GM21526 (cell line): ENCODE results near the gene TMEM74B.
"Not testable (repeated sequence)": the region's sequence is repeated elsewhere in the genome, so short reads cannot be mapped to it uniquely, and the experiment has no call there.

Experiments used
- ATAC-seq: cut with Tn5 transposase; IDR thresholded peaks from one replicate; pipeline ENCODE4 v1.9.1; 2021; ENCODE audit warnings: moderate library complexity; ENCODE audit not compliant: unreplicated experiment, low FRiP score

TMEM74B gene

DNA sequence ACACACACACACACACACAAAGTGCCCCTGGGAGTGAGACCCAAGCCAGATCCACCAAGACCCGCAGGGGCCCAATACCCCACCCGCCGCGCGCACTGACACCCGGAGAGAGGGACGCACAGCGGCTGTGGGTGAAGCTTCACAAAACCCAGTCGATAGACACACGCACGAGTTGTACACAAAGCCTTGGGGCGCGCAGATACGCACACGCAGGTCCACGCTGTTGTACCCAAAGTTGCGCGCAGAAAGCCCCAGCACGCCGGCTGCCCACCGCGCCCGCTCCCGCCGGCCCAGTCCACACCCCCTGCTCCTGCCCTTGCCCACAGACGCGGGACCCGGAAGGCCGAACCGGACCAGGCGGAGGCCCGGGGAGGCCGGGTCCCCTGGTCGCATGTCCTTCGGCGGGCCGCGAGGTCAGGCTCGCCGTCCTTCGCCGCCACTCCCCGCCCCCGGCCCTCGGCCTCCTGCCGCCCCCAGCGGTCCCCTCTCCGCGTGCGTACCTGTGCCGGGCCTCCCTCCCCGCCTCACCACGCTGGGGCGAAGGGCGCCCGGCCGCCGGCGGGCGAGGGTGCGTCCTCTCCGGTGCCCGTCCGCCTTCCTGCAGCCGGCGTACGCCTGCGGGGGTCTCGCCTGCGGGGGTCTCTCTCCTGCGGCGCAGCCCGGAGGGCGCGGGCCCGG lies at the start of gene TMEM74B:
Gene TMEM74B, minus strand, starts transcription at position 344 of the 678 bp plus-strand sequence. CDS start 1,180 bp downstream, outside the sequence.
- no peak for ATAC-seq

DNA sequence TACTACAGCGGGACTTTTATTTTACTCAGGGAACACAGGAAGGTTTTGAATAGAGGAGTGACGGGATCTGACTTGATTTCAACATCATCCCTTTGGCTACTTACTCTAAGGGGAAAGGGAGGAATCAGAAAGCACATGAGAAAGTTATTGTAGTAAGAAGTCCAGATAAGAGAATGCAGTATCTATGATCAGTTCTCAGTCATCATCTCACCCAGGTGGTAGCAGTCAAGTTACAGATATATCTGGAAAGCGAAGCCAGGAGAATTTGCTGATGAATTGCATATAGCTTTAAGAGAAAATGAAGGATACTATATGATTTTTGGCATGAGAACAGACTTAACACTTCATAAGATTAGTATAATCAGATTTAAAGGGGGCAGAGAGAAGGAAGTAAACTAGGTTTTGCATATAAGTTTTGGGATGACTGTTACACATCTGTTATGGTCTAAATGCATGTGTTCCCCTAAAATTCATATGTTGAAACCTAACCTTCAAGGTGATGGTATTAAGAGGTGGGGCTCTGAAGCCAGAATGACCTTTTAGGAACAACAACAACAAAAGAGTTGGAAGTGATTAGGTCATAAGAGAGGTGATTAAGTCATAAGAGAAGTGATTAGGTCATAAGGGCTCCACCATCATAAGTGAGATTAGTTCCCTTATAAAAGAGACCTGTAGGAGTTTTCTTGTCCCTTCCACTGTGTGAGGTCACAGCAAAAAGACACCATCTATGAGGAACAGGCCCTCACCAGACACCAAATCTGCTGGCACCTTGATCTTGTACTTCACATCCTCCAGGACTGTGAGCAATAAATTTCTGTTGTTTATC lies 47.7 kb upstream of the TMEM74B start:
- ATAC-seq: no peak

DNA sequence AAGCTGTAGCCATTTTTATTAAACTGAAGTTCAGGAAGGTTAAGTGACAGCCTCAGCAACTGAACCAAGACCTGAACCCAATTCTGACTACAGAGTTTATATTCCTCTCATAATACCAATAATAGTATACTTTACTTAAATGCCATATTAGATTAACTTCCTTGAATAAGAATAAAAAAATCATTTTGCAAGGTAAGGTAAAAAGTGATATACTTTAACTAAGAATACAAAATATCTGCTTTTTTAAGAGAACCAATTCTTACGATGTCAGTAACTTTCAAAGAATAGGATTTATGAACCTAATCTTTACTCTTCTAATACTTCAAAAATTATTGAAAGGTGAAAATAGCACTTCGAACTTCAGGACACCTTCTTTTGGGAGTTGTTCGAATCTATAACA lies 44.8 kb upstream of the TMEM74B start:
- no peak for ATAC-seq

DNA sequence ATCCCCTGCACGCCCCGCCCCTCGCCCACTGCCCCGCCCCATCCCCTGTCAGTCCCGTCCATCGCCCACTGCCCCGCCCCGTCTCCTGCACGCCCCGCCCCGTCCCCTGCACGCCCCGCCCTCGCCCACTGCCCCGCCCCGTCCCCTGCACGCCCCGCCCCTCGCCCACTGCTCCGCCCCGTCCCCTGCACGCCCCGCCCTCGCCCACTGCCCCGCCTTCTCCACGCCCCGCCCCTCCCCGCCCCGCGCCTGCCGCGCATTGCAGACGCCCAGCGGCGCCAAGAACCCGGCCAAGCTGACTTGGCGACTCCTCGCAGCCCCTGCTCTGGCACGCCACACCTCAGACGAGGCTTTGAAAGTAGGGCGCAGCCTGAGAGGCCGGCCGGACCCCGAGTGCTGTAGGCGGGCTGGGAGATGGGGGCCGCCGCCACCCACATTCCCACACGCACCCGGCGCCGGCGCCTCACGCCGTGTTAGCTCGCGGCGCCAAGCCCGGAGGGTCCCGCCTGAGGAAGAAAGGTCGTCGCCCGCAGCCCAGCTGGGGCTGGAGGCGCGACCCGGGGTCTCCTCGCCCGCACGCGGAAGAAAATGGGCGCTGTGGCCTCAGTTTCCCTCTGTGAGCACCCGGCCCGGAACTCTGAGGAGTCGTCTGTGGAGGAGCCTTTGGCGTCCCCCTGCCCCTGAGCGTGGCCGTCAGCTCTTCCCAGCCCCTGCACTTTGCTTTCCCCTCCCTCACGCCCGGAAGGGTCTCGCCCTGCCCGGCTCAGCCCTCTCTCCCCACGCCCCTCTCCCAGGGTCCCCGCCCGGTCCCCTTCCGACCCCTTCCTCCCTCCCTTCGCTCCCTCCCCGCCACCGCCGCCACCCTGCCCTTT lies 41.2 kb upstream of the TMEM74B start, which contains the start of gene RAD21L1:
Gene RAD21L1, plus strand, starts transcription at position 262 of the 872 bp plus-strand sequence. CDS start 2,410 bp downstream, outside the sequence.
- ATAC-seq: no peak

DNA sequence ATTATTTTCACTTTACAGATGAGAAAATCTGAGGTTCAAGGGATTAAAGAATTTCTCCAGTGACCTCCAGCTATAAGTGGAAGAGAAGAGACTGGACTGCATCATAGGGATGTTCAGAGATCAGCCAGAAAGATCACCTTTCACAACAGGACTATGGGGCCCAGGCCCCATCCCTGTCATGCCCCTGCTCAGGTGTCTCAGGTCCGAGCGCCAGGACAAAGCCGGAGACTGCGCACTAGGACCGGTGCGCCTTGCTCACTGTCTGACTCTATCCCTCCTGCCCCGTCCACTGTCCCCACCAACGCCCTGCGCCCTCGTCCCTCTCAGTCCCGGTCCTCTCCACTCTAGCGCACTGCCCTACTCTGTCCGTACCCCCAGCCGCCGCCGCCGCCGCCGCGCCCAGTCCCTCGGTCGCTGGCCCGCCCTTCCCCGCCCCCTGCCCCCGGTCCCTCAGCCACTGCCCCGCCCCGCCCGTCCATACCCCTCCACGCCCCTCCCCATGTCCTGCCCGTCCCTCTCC lies 40.5 kb upstream of the TMEM74B start:
- no peak for ATAC-seq

DNA sequence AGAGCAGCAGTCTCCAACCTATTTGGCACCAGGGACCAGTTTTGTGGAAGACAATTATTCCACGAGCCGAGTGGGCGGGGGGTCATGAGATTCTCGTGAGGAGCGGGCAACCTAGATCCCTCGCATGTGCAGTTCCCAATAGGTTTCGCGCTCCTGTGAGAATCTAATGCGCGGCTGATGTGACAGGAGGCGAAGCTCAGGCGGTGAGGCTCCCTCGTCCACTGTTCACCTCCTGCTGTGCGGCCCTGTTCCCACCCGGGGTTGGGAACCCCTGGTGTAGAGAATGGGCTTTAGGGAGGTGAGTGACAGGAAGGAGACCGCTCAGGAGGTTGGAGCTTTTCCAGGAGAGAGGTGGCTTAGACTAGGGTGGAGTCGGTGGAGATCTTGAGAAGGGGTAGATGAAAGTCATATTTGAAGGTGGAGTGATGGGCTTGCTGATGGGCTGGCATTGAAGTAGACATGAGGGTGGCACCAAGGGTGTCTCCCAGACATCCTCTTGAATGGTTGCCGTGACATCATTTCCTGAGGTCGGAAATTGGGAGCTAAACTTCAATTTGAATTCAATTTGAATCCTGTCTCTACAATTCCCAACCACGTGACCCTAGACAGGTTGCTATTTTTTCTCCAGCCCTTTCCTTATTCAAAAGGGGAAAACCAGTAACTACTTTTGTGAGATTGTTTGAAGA lies 39.6 kb upstream of the TMEM74B start:
- ATAC-seq: no peak

DNA sequence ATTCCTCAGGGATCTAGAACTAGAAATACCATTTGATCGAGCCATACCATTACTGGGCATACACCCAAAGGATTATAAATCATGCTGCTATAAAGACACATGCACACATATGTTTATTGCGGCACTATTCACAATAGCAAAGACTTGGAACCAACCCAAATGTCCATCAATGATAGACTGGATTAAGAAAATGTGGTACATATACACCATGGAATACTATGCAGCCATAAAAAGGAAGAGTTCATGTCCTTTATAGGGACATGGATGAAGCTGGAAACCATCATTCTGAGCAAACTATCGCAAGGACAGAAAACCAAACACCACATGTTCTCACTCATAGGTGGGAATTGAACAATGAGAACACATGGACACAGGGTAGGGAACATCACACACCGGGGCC lies 38.0 kb upstream of the TMEM74B start:
- ATAC-seq: not testable (repeated sequence)

GRCh38 chr20:1216527-1217427 lies 32.0 kb upstream of the TMEM74B start:
- not testable (repeated sequence) for ATAC-seq

- ATAC-seq: no peak
Observed at GRCh38 chr20:1215386-1216170, 30.8 kb upstream of the TMEM74B start.

DNA sequence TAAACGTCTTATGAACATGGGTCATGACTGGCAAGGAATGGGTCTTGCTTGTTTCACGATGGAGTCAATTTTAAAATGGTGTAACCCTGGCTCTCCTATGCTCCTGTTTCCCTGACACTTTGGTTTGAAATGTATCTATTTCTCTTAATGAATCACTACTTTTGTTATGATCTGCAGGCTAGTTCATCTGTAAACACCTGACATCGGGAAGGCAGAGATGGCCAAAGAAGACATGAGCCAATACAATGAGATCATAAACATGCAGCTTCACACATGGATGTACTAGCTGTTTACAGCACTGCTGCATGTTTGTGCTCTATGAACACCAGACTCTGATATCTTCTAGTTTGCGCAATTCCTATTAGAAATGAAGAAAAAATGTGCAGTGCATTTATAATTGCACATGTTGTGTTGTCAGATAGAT lies 30.1 kb upstream of the TMEM74B start:
- ATAC-seq: no peak

DNA sequence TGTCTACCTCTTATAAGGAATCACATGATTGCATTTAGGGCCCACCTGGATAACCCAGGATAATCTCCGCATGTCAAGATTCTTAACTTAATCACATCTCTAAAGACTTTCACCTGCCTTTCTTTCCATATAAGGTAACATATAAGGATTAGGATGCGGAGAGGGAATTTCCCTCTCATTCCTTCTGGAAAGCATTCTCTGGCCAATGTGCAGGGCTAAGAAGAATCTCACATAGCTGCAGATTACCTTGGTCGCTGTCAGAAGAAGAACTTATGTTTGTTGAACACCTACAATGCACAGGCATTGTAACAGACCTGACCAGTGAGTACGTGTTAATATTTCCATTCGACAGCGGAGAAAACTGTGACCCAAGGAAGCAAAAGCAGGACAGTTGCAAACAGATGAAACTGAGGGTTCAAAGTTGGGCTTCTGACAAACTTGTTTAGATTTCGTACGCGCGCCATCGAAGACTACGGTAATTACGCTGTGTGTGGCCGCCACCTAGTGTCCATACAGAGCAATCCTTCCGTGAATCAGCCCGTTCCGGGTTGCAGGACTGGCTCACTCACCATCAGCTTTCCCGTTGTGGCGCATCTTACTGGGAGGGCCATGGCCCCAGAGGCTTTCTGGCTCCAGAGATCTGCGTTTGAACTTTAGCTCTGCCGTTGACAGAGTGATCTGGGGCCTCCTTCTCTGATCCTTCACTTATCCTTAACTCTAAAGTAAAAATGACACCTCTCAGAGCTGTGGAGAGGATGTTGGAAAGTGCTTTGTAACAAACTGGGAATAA lies 28.0 kb upstream of the TMEM74B start:
- ATAC-seq: peak; percentile 78

- no peak for ATAC-seq
Observed at GRCh38 chr20:1212023-1212422, 27.2 kb upstream of the TMEM74B start.

DNA sequence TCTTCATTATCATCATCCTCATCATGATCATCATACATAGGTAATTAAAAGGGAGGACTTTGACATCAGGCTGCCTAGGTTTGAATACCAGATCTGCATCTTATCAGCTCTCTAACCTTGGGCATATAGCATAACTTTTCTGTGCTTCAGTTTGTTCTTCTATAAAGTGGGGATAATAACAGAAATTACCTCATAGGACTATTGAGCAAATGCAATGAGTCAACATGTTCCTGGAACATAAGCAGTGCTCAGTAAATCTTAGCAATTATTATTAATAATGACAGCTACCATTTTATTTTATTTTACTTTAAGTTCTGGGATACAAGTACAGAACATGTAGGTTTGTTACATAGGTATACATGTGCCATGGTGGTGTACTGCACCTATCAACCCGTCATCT lies 25.7 kb upstream of the TMEM74B start:
- no peak for ATAC-seq

DNA sequence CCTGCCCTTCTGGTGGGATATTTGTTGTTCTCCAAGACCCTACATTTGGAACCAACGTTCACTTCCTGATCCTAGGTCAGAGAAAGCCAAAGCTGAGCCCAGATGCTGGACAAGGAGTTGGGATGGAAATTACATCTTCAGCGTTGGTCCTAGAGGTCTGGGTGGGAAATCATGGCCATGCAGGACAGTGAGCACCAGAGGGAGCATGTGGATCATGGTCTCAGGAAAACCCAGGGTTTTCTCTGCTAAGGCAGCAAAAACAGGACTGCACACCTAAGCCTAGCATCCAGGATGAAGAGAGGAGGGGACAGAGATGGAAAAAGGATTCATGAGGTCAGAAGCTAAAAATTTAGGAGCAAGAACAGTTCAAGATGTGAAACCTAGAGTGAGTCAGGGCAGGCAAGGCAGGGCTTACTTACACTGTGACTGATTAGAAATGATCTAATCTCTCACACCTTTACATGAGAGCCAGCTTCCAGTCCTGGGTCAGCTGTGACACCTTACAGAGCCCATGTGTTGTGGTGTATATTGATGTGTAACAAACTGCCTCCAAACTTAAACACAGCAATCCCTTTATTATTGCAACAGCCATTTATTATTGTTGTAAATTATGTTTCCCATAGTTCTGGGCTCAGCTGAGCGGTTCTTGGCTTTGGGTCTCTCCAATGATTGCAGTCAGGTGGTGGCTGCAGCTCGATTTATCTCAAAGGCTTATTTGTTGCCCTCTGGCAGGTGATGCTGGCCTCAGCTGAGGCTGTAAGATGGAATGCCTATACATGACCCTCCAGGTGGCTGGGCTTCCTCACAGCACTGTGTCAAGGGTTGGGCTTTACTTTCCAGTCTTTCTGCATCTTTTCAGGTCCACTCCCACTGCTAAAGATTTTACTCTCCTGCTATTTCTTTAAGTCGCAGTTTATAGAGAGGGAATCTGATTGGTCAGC lies 24.9 kb upstream of the TMEM74B start:
- no peak for ATAC-seq

DNA sequence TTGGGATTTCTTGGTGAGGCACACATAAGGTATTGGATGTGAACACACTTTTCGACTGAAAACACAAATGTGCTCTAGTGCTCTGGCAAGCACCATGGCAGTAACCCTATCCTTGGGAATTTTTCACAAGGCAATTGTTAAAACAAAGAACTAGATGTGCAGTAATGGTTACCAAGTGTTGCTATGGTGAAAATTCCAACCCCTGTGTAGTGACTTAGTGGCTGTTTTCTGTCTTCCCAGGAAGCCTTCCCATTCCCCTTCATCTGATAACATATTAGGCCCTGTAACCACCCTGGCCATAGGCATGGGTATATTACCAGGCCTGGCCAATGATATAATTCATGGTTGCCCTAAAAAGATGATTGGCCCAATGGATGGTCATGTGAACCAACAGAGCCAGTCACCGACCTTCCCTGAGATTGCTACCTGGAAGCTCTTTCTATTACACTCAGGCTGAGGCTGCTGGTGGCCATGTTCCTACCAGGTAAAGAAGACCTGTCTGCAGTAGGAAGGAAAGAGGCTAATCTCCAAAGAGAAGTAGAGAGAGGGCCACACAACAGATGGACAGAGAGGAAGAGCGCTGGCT lies 22.6 kb upstream of the TMEM74B start:
- ATAC-seq: no peak
